Fibroblast of pulmonary artery (primary cell): ENCODE results near the gene CTNND1.

ENCODE experiments used
- DNase-seq: peaks from one replicate; pipeline ENCODE4 v3.0.0-alpha.2; 2010; ENCODE audit warnings: low read depth
- H3K4me3 ChIP-seq: replicated peaks from 2 replicates; pipeline ENCODE4 v1.5.1; 2011; ENCODE audit warnings: low read depth, mild to moderate bottlenecking, control low read depth, low read length, moderate library complexity
- TF ChIP-seq, protein P1 (sequence below): IDR thresholded peaks from 2 replicates; pipeline ENCODE4 v1.5.1; 2011; ENCODE audit warnings: mild to moderate bottlenecking, control low read depth, low read length, inconsistent platforms; ENCODE audit errors: missing control alignments

The CTNND1 gene

DNA sequence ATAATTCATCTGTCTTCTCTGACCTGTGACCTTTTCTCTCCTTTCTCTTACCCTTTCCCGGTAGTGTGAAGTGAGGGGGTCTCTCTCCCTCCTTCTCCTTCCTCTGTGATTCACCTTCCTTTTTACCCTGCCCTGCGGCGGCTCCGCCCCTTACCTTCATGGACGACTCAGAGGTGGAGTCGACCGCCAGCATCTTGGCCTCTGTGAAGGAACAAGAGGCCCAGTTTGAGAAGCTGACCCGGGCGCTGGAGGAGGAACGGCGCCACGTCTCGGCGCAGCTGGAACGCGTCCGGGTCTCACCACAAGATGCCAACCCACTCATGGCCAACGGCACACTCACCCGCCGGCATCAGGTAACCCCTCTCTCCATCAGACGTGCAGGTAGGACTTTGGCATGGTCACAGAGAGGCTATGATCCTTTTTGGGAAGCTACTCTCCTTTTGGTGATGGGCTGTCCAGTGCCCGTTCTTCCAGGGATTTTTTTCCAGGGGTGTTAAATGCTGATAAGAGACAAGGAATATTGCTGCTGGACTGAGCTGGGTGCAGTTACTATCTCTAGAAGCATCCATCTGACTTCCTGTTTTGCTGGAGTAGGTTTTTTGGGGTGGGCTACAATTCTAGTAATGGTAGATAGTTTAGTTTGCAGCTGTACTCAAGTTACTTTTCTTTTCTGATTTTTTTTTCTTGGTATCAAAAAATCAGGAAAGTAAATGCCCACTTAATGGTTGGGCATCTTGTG lies 29.9 kb downstream of the CTNND1 start:
- no peak overlapping the region for H3K4me3 ChIP-seq
- no peak for DNase-seq
- TF ChIP-seq, protein P1, sequence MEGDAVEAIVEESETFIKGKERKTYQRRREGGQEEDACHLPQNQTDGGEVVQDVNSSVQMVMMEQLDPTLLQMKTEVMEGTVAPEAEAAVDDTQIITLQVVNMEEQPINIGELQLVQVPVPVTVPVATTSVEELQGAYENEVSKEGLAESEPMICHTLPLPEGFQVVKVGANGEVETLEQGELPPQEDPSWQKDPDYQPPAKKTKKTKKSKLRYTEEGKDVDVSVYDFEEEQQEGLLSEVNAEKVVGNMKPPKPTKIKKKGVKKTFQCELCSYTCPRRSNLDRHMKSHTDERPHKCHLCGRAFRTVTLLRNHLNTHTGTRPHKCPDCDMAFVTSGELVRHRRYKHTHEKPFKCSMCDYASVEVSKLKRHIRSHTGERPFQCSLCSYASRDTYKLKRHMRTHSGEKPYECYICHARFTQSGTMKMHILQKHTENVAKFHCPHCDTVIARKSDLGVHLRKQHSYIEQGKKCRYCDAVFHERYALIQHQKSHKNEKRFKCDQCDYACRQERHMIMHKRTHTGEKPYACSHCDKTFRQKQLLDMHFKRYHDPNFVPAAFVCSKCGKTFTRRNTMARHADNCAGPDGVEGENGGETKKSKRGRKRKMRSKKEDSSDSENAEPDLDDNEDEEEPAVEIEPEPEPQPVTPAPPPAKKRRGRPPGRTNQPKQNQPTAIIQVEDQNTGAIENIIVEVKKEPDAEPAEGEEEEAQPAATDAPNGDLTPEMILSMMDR, result no peak

DNA sequence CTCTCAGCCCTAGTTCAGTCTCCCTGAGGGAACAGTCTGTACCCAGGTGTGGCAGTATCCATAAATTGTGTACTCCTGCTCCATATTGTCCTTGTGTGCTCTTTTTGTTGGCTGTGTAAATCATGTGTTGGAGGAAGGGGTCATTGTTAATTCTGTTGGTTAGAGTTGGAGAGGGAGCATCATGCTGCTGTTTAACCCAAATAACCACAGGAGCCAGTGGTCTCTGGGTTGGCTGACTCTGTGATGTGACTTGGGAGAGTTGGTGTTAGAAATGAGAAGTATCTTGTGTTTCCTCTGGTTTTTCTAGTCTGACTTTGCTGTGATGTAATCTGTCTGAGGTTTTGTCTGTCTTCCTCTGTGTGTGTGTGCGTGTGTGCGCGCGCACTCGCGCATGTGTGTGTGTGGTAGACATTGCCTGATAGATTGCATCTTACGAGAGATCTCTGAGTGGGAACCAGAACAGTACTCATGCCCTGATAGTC lies 30.5 kb downstream of the CTNND1 start:
- DNase-seq, result no peak
- TF ChIP-seq, protein P1, result no peak
- H3K4me3 ChIP-seq, result no peak overlapping the region

DNA sequence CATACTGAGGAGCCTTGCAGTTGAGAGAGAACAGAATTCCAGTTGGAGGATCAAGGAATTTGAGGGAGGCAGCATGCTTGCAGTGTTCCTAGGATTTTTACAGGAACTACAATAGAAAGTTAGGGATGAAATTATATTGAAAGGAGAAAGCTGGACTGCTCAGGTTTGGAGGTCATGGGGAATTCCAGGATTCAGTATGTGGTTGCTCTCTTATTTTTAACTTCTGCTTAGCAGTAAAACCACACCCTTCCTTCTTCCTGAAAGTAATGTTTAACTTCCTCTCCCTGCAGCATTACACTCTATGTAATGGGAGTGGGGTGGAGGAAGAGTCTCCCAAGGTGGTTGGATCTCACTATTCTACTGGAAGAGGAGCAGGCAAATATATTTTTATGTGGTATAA lies 31.3 kb downstream of the CTNND1 start:
- no peak overlapping the region for H3K4me3 ChIP-seq
- no peak for DNase-seq
- TF ChIP-seq, protein P1, result no peak

DNA sequence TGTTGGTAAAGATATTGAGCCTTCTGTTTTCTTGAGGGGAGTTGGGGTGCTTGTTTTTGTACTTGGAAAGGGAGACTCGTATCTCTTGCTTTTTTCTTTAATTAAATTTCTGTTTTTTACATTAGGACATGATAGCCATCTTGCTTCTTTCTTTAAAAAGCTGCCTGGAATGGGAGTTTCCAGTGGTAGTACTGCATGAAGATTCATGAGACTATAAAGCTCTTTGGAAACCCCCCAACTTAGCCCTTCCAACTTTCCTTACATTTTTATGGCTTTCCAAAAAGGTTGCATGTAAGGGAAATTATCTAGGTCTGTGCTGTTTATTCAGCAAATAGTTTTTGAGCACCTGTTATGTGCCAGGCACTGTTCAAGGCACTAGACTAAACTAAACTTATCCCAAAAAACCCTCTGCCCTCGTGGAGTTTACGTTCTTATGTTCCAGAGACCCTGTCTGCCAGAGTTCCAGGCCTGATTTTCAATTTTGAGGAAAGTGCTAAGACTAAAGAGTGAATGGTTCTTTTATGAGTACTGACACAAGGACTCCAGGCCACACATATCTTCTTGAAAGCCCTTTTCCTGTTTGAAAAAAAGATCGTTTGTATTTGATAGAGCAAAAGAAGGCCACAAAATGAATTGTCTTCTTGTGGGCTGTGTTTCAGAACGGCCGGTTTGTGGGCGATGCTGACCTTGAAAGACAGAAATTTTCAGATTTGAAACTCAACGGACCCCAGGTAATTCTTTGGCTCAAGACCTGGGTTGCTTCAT lies 31.9 kb downstream of the CTNND1 start:
- no peak overlapping the region for H3K4me3 ChIP-seq
- DNase-seq, result no peak

DNA sequence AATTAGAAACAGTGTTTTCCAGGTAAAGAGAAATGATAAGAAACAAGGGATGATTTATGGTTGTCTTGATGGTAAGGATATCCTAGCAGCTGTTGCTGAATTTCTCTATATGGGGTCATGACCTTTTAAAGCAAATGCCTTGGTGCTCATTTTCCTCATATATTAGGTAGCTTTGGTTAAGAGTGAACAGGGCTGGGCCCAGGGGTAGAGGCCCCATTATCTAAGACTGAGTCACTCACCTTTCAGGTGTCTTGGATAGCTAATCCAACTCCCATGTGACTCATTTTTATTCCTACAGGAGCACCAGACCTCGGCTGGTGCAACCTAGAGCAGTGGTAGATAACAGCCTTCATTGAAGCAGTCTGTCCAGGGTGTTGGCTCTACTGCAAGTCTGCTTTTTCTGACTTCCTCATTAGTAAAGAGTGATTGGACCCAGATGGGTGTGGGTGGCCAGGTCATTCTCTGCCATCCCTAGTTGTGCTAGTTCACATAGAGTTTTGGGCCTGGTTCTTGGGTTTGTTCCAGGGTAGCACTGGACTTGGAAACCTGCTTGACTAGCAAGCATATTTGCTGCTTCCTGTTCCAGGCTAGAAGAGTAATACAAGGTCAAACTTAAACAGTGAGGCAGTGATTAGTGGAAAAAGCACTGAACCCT lies 37.4 kb downstream of the CTNND1 start:
- peak; percentile 49 for DNase-seq
- H3K4me3 ChIP-seq, result no peak overlapping the region
- TF ChIP-seq, protein P1, result no peak

More for the DNA sequence above, 31.9 kb downstream of the CTNND1 start:
- TF ChIP-seq, protein P1, result no peak

DNA sequence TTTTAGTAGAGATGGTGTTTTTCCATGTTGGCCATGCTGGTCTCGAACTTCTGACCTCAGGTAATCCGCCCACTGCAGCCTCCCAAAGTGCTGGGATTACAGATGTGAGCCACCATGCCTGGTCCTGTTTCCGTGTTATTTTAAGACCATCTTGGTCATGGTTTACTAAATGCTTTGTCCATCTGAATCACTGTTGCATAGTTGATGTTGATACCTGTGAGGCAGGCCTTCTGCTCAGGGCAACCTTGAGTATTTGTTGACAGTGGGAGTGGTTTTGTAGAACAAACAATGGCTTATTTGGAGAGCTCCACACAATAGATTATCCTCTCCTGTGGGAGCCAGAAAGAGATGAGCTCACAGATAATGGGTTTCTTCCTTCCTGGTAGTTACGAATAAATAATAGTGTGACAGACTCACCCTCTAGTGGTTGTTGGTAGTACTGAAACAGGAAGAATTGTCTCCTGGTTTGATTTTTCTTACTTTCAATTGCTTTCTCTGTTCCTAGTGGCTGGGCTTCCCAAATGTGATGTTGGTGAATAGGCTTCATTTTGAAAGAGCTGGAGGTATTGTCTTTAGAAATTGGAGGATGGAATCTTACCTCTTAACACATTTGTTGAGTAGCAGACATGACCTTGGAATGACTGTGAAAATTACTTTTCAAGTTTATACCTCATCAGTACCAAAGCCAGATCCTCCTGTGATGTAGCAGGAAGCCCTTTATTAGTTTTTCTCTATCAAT lies 39.0 kb downstream of the CTNND1 start:
- TF ChIP-seq, protein P1, result peak; percentile 80
- peak; percentile 84 for DNase-seq

More for the DNA sequence above, 39.0 kb downstream of the CTNND1 start:
- H3K4me3 ChIP-seq, result no peak overlapping the region
